RWPE1 (cell line): Measurements from ENCODE around the gene ADAM17.

Source experiments
- CTCF ChIA-PET: fragments of 350-600 bp; sonication (Branson Sonifier 250); formaldehyde crosslinking; extraction: SDS; loops from one replicate; lab custom pipeline; 2021; lab: Yijun Ruan, JAX
- POLR2A ChIA-PET: fragments of 400-600 bp; formaldehyde crosslinking; extraction: SDS; loops from one replicate; lab custom pipeline; 2020; ENCODE audit warnings: antibody characterized with exemption; ENCODE audit not compliant: low non-redundant PET; lab: Yijun Ruan, JAX
- DNase-seq: peaks from one replicate; pipeline ENCODE4 v3.0.0; 2012; ENCODE audit warnings: low spot score
- H3K27ac ChIP-seq: fragments of 450-650 bp; 2 replicates; pipeline ENCODE4 v1.5.1; 2017
- CTCF ChIP-seq: fragments of 450-650 bp; conservative IDR thresholded peaks from 2 replicates; pipeline ENCODE4 v1.5.1; 2017; ENCODE audit warnings: low read depth, mild to moderate bottlenecking

ADAM17 gene

GRCh38 chr2:9483107-9483506, 72.5 kb downstream of the ADAM17 start:
- H3K27ac ChIP-seq = 0 out of 2 replicates have a peak overlapping the region, but pooled peaks have one; percentile 21
- POLR2A ChIA-PET = no interaction called here
- TF ChIP-seq CTCF = no peak
- CTCF ChIA-PET = no interaction called here
- no peak for DNase-seq

- H3K27ac ChIP-seq = no peak overlapping the region
- DNase-seq = no peak
- ChIA-PET CTCF (no interaction called here), POLR2A (no interaction called here)
- no peak for TF ChIP-seq CTCF
Measured at GRCh38 chr2:9480157-9480556, 75.5 kb downstream of the ADAM17 start.

- no peak for DNase-seq
- ChIA-PET POLR2A (no interaction called here), CTCF (no interaction called here)
- no peak overlapping the region for H3K27ac ChIP-seq
- no peak for TF ChIP-seq CTCF
Measured at GRCh38 chr2:9478526-9478925, 77.1 kb downstream of the ADAM17 start.

GRCh38 chr2:9477914-9478313, 77.7 kb downstream of the ADAM17 start:
- no peak for DNase-seq
- POLR2A ChIA-PET = no interaction called here
- no peak for TF ChIP-seq CTCF
- CTCF ChIA-PET = interaction anchor here (0.6 kb wide), 1 partner anchor 15 kb away, joined by 3 read pairs; no protein-coding TSS in a partner anchor
- no peak overlapping the region for H3K27ac ChIP-seq

GRCh38 chr2:9474361-9475057, 81.1 kb downstream of the ADAM17 start, which contains the start of gene IAH1:
TSS of gene IAH1 (plus strand) at chr2:9474551. CDS start at chr2:9474567, 16 bp downstream.
- peak; percentile 56 for DNase-seq
- CTCF ChIA-PET = interaction anchor here (0.7 to 1.2 kb wide), 3 partner anchors 16 to 1181 kb away, joined by 4 to 5 read pairs (median 4); no protein-coding TSS in a partner anchor
- TF ChIP-seq CTCF = no peak
- POLR2A ChIA-PET = no interaction called here
- H3K27ac ChIP-seq = peak within 1 kb of the TSS; percentile 85

- peak overlapping the region; percentile 85 for H3K27ac ChIP-seq
- DNase-seq = peak; percentile 10
- ChIA-PET POLR2A (no interaction called here), CTCF (interaction anchor here (0.5 to 1.2 kb wide), 4 partner anchors 145 to 1182 kb away, joined by 3 to 4 read pairs (median 4); no protein-coding TSS in a partner anchor)
- no peak for TF ChIP-seq CTCF
Measured at GRCh38 chr2:9473985-9474360, 81.7 kb downstream of the ADAM17 start.
